Adrenal gland (tissue), 12 donors: Measurements from ENCODE around the gene PPM1E. TPM values are rescaled to one million over a fixed set of nuclear protein-coding genes. Genes with fewer than 3 reads are reported as not detected.
"Not testable (repeated sequence)": the region's sequence is repeated elsewhere in the genome, so short reads cannot be mapped to it uniquely, and the experiment has no call there.

Source experiments
- DNase-seq, 7 donors: peaks; one replicate each; pipeline ENCODE4 v3.0.0-alpha.2; 2019 to 2020
- H3K27ac ChIP-seq, 5 donors: fragments of 200-600 bp; sonication (generic) in 4 of 5; 1 replicate in 3 of 5; 2 replicates in 2 of 5; pipeline versions ENCODE4 v1.5.1 to v1.8.0; 2016 to 2020; ENCODE audit warnings: mild to moderate bottlenecking in 1 of 5
- H3K27me3 ChIP-seq: fragments of 200-600 bp; 2 replicates; pipeline ENCODE4 v1.8.0; 2021
- H3K36me3 ChIP-seq, 2 donors: fragments of 200-600 bp; replicated peaks in 1 of 2; 1 replicate in 1 of 2; 2 replicates in 1 of 2; pipeline versions ENCODE4 v1.5.1 to v1.8.0; 2018 to 2022
- H3K4me1 ChIP-seq, 2 donors: fragments of 200-600 bp; replicated peaks in 1 of 2; 1 replicate in 1 of 2; 2 replicates in 1 of 2; pipeline versions ENCODE4 v1.5.1 to v1.8.0; 2018 to 2021
- H3K4me3 ChIP-seq, 4 donors: fragments of 200-600 bp; sonication (generic) in 3 of 4; one replicate each; pipeline ENCODE4 v1.5.1; 2016 to 2018
- H3K9me3 ChIP-seq, 3 donors: fragments of 200-600 bp; sonication (generic) in 1 of 3; replicated peaks in 1 of 3; 1 replicate in 2 of 3; 2 replicates in 1 of 3; pipeline versions ENCODE4 v1.5.1 to v1.8.0; 2016 to 2021
- POLR2A ChIP-seq, 2 donors: fragments of 450-650 bp; IDR thresholded peaks; one replicate each; pipeline ENCODE4 v1.6.1; 2017; ENCODE audit warnings: antibody characterized with exemption in 2 of 2, mild to moderate bottlenecking in 2 of 2, moderate library complexity in 1 of 2
- WGBS, 4 donors: extraction: QIAGEN DNeasy Blood & Tissue Kit in 2 of 4; methylation state at CpG; one replicate each; pipeline versions ENCODE4 v1.1.5 to v1.1.7; 2013 to 2017; 5-methylcytosine and 5-hydroxymethylcytosine counted together
- intact Hi-C, 2 donors: fragments of 100-400 bp; cut with DNase I; formaldehyde crosslinking; loops; one replicate each; pipeline versions ENCODE4 v1.14.1 to v1.15.0; 2022 to 2023
- polyA plus RNA-seq, 3 donors: library from polyadenylated mRNA; stranded (reverse); fragments of 200-250 nt in 2 of 3; fragments of 350-450 nt in 1 of 3; fragmentation: Illumina TruSeq in 1 of 3; extraction: RNeasy Lipid Tissue Mini Kit (QIAGEN cat#74804) in 1 of 3; gene quantifications; one replicate each; pipeline ENCODE4 v1.2.3, GENCODE V29; 2013 to 2014
- total RNA-seq, 9 donors: library from RNA; depleted of rRNA in 4 of 9; stranded (reverse); fragments of >200 nt in 4 of 9; fragments of 120-200 nt in 1 of 9; fragmentation: NEBNext Ultra II Directional in 1 of 9; extraction: Animal tissue kit (Norgen Biotek cat#: 25700) in 1 of 9; gene quantifications; one replicate each; pipeline versions ENCODE4 v1.1.0 to v1.2.4, GENCODE V29; 2013 to 2023
- TF ChIP-seq, protein P1 (sequence below), 6 experiments: fragments of 450-650 bp in 4 of 6; fragments of 200-600 bp in 2 of 6; sonication (generic) in 1 of 6; IDR thresholded peaks; 1 replicate in 5 of 6; 2 replicates in 1 of 6; pipeline versions ENCODE4 v1.5.1 to v1.8.0; 2016 to 2021; ENCODE audit warnings: antibody characterized with exemption in 6 of 6, mild to moderate bottlenecking in 2 of 6, moderate library complexity in 1 of 6
- donor health status: healthy with polysubstance abuse.
- donor health status: Bipolar disorder and iron deficiency.
- donor health status: DM: yes; HTN: yes; CAD: no.
- donor health status: DM: no; HTN: no; CAD: no.
- donor health status: DM: no; HTN: no; CAD: no.
- donor health status: DM: yes; HTN: yes; CAD: no.

Gene PPM1E
- total and polyA plus RNA-seq, 12 donors, result 1.8 to 22.7 (median 11.3) TPM

DNA sequence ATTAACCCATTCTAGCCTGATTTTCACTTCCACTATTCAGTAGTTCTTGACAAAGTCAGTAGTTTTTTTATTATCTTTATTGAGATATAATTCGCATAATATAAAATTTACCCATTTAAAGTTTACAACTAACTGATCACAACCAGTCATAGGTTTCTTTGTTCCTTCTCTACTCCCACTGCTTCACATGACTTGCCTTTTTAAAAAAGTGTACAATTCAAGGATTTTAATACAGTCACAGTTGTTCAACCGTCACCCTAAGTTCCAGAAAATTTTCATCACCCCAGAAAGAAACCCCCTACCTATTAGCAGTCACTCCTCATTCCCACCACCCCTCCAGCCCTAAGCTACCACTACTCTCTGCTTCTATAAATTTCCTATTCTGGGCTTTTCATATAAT lies 188.5 kb downstream of the PPM1E start:
- H3K27me3 ChIP-seq, result no peaks in the 10 kb centered on the region
- no peaks in the 10 kb centered on the region for H3K4me1 ChIP-seq
- 89 to 95% (median 92%) methylated on average over 2 of the region's 2 CpGs for WGBS, 4 donors
- H3K36me3 ChIP-seq, result no peaks in the 10 kb centered on the region
- H3K9me3 ChIP-seq, result no peaks in the 10 kb centered on the region
- DNase-seq, result no peak
- H3K4me3 ChIP-seq, result no peak overlapping the region
- intact Hi-C loops, result no loop called here
- TF ChIP-seq, protein P1, sequence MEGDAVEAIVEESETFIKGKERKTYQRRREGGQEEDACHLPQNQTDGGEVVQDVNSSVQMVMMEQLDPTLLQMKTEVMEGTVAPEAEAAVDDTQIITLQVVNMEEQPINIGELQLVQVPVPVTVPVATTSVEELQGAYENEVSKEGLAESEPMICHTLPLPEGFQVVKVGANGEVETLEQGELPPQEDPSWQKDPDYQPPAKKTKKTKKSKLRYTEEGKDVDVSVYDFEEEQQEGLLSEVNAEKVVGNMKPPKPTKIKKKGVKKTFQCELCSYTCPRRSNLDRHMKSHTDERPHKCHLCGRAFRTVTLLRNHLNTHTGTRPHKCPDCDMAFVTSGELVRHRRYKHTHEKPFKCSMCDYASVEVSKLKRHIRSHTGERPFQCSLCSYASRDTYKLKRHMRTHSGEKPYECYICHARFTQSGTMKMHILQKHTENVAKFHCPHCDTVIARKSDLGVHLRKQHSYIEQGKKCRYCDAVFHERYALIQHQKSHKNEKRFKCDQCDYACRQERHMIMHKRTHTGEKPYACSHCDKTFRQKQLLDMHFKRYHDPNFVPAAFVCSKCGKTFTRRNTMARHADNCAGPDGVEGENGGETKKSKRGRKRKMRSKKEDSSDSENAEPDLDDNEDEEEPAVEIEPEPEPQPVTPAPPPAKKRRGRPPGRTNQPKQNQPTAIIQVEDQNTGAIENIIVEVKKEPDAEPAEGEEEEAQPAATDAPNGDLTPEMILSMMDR (IDR thresholded peaks at IDR 0.05), result no peak
- TF ChIP-seq POLR2A (IDR thresholded peaks at IDR 0.05), result no peak
- no peak overlapping the region for H3K27ac ChIP-seq

GRCh38 chr17:58947411-58947810 lies 191.8 kb downstream of the PPM1E start:
- no peak for DNase-seq
- H3K9me3 ChIP-seq, result peaks cover 0 to 11% (median 4%) of the 10 kb centered on the region in 3 donors
- H3K36me3 ChIP-seq, result no peaks in the 10 kb centered on the region
- TF ChIP-seq, protein P1 (IDR thresholded peaks at IDR 0.05), result no peak
- TF ChIP-seq POLR2A (IDR thresholded peaks at IDR 0.05), result no peak
- H3K4me1 ChIP-seq, result no peaks in the 10 kb centered on the region
- H3K27me3 ChIP-seq, result no peaks in the 10 kb centered on the region
- 88 to 99% (median 94%) methylated on average over 3 of the region's 3 CpGs for WGBS, 4 donors
- no peak overlapping the region for H3K4me3 ChIP-seq
- H3K27ac ChIP-seq, result no peak overlapping the region
- intact Hi-C loops, result no loop called here

DNA sequence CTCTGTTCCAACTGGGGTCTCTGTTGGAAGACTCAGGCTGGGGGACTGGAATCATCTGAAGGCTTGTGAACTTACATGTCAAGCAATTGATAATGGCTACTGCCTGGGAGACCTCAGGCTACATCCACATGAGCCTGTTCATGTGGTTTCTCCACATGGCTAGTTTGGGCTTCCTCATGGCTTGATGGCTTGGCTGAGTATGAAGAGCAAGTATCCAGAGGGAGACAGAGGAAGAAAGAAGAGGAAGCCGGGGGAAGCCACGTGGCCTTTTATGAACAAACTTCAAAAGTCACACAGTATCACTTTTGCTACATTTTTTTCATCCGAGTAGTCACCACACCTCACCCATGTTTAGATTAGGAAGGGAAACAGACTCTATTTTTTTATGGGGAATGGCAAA lies 192.2 kb downstream of the PPM1E start:
- no peak overlapping the region for H3K27ac ChIP-seq
- no peak for TF ChIP-seq POLR2A (IDR thresholded peaks at IDR 0.05)
- TF ChIP-seq, protein P1 (IDR thresholded peaks at IDR 0.05), result no peak
- H3K4me3 ChIP-seq, result no peak overlapping the region
- DNase-seq, result no peak
- WGBS, 4 donors, result 81 to 84% (median 82%) methylated on average over 3 of the region's 3 CpGs
- H3K36me3 ChIP-seq, result no peaks in the 10 kb centered on the region
- H3K9me3 ChIP-seq, result peaks cover 0 to 11% (median 4%) of the 10 kb centered on the region in 3 donors
- H3K27me3 ChIP-seq, result no peaks in the 10 kb centered on the region
- H3K4me1 ChIP-seq, result no peaks in the 10 kb centered on the region
- intact Hi-C loops, result no loop called here

- H3K36me3 ChIP-seq, DNase-seq, H3K27me3 ChIP-seq, H3K4me1 ChIP-seq, H3K4me3 ChIP-seq, intact Hi-C loops, H3K27ac ChIP-seq, H3K9me3 ChIP-seq: not testable (repeated sequence)
- 76 to 86% (median 81%) methylated on average over 2 of the region's 2 CpGs for WGBS, 4 donors
Measured at GRCh38 chr17:58954358-58954757, 198.7 kb downstream of the PPM1E start.

GRCh38 chr17:58956997-58957724 lies 201.5 kb downstream of the PPM1E start:
- DNase-seq, result no peak
- H3K27me3 ChIP-seq, result no peaks in the 10 kb centered on the region
- H3K36me3 ChIP-seq, result no peaks in the 10 kb centered on the region
- intact Hi-C loops, result no loop called here
- WGBS, 4 donors, result 76 to 80% (median 78%) methylated on average over 2 of the region's 2 CpGs
- no peaks in the 10 kb centered on the region for H3K4me1 ChIP-seq
- H3K9me3 ChIP-seq, result no peaks in the 10 kb centered on the region
- TF ChIP-seq, protein P1 (IDR thresholded peaks at IDR 0.05), result no peak
- no peak for TF ChIP-seq POLR2A (IDR thresholded peaks at IDR 0.05)
- no peak overlapping the region for H3K27ac ChIP-seq
- H3K4me3 ChIP-seq, result no peak overlapping the region

- H3K9me3 ChIP-seq, H3K4me3 ChIP-seq, H3K36me3 ChIP-seq, DNase-seq, H3K27me3 ChIP-seq, intact Hi-C loops, H3K4me1 ChIP-seq, H3K27ac ChIP-seq: not testable (repeated sequence)
- WGBS, 4 donors, result 83 to 100% (median 95%) methylated on average over 1 of the region's 1 CpG
Measured at GRCh38 chr17:58957725-58958073, 202.0 kb downstream of the PPM1E start.
